NCI-H524 treated with DMSO at 0.1 percent for 48 hours (cell line): ENCODE data around the gene ZNF32.

Experiments used
- DNase-seq: peaks from one replicate; lab custom pipeline; 2025; lab: John Stamatoyannopoulos, UW

Gene ZNF32, protein sequence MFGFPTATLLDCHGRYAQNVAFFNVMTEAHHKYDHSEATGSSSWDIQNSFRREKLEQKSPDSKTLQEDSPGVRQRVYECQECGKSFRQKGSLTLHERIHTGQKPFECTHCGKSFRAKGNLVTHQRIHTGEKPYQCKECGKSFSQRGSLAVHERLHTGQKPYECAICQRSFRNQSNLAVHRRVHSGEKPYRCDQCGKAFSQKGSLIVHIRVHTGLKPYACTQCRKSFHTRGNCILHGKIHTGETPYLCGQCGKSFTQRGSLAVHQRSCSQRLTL

GRCh38 chr10:43648398-43649184 lies at the start of gene ZNF32:
TSS of gene ZNF32 (minus strand) at chr10:43648881. CDS start at chr10:43646133, 2,748 bp downstream.
- no peak for DNase-seq

DNA sequence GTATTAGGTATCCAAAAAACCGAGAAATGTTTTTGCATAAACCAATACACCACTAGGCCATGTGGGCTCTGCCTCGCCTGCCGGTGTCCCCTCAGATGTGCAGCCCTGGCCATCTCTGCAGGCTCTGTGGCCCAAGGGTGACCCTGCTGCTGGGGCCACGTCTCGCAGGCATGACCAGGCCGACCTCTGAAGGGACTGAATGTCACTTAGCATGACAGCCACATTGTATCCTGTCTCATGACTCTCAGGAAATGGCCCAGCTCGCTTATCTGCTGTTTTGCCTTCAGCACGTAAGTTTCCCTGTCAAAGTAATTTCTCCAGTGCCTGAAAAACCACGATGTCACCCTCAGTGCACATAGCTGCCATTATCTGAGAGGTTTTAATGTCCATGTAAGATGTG lies 49.5 kb upstream of the ZNF32 start:
- no peak for DNase-seq

GRCh38 chr10:43696909-43697483 lies 48.3 kb upstream of the ZNF32 start:
- DNase-seq: no peak

DNA sequence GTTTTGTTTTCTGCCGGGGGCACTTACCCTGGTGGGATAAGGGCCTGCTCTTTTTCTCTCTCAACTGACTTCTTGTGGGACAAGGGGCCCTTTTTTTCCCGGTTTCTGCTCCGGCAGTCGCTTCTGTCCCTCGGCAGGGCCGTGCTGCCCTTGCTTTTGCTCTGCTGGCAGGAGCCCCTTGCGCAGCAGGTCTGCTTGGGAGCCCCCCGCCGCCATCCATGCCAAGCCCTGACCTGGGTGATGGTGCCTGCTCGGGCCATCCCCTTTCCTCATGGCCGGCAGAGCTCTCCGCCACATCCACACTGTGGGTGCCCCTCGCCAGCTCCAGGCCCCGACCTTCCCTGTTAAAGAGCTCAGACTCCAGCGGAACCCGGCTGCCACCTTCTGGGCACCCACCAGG lies 47.0 kb upstream of the ZNF32 start:
- no peak for DNase-seq

DNA sequence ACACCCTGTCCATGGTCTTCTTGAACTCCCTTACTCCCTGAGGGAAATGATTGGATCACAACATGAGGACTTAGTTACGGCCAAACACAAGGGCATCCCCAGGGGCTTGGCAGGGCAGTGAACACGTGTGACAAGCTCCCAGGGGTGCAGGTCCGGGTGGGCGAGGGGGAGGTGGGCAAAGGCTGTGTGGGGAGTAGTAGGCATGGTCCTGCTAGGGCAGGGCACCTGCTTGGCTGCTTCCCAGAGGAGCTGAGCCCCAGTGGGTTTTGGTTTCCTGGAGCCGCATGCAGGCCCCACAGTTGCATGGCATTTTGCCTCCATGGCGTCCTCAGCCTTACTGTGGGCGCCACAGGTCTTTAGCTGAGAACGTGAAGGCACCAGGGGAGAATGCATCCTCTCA lies 46.6 kb upstream of the ZNF32 start:
- no peak for DNase-seq

- no peak for DNase-seq
Observed at GRCh38 chr10:43694526-43694925, 45.8 kb upstream of the ZNF32 start.

DNA sequence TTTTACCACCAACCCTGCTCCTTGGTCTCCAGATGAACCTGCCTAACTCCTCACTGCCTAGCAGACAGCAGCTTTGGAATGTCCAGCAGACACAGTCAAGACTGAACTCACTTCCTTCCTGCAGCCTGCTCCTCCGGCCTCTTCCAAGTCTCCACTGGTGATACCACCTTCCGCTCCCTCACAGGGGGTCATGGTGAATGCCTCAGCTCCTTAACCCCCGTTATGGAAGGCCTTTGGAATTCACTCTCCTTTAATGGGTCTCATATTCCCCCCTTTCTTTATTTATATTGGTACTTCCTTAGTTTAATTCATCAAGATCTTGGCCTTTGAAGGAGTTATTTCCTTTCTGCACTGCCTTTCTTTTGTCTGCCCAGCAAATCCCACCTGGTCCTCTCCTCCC lies 44.9 kb upstream of the ZNF32 start:
- DNase-seq: no peak

DNA sequence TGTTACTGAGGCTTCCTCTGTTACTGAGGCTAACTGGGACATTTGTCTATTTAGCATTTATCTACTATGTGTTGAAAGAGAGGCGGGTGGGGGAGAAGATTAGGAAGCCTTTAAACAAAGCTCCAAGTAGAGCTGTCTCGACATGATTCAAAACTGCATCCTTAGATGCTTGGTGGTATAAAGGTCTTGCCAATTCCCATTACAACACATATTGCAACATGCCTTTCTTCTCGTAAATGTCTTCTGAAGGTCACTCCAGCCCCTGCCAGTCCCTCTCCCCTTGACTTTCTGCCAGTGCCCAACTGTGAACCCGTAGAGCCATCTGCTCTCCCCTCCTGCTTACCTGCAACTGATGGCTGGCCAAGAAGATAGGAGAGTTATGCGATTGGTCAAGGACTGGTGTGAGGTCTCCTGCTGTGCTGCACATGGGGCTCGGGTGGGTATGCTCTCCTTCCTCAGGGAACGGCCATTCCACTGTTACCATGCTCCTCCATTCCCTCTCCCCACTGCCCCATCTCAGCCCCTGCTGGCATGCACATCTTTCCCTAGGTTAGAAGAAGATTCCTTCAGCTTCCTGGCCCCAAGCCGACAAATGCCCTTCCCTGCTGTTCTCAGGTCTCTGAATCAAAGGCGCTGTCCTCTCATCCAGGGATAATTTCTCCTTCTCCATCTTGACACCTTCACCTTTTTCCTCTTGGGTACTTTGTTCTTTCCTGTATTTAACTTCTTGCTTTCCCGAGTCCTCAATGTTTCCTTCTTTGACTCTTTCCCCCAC lies 43.6 kb upstream of the ZNF32 start:
- DNase-seq: no peak

DNA sequence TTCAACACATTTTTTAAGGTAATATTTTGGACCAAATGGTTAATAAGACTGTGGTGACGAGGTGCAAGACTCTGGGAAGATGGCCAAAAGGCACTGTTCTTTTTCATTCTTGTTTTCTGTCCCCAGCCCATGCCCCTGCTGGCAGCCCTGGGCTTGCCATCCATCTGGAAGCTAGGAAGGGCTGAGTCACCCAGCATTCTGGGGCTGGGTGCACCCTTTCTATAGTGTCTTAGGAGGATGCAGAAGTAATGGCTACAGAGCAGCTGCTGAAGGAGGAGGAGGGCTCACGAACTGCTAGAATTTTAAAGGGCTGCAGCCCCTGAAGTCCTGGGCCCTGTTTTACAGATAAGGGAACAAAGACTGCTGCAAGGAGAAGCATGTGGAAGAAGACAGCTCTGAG lies 42.8 kb upstream of the ZNF32 start:
- no peak for DNase-seq

DNA sequence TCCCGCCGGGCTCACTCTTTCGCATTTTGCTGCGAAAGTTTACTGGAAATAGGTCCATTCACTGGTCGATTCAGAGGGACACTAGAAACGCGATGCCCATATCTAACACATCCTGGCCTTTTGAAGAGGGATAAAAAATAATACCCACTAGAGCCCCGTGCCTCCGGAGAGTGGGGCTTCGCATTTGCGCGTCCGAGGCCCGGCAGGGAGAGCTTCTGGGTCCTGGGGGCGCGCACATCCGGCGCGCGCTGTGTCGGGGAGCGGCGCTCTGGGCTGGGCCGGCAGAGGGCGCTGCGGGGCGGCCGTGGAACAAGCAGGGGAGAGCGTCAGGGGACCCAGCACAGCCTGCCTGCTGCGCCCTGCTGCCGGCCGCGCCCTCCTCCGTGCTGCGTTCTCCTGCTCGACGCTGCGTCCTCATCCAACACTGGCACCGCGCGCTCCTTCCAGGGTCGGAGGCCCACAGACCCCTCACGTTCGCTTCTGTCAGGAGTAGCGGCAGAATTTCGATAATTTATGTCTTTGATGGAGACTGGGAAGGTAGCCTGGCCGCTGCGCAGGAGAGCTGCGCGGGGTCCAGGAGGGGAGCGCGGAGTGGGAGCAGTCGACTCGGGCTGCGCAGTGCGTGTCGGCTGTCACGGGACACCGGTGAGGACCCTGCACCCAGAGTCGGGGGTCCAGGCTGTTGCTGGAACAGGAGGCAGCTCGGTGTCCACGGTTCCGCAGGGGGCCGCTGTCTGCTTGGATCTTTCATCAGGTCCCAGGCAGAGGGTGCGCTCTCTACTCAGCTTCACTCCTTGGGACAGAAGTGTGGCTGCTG lies 41.5 kb upstream of the ZNF32 start:
- DNase-seq: peak; percentile 3

DNA sequence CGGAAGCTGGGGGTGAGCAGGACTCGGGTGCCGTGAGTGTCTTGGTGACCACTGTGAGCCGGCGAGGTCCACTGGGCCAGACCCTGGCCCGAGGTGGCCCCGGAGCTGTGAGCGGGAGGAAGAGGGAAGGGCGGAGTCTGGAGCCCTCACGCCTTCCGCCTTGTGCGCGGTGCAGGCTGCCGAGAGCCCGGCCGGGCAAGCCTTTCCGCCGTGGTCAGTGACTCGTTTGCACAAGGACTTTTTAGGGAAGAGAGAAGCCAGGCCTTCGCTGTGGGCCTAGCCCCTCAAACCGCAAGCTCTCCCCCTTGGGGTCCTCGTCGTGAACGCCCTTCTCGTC lies 40.9 kb upstream of the ZNF32 start:
- DNase-seq: no peak

DNA sequence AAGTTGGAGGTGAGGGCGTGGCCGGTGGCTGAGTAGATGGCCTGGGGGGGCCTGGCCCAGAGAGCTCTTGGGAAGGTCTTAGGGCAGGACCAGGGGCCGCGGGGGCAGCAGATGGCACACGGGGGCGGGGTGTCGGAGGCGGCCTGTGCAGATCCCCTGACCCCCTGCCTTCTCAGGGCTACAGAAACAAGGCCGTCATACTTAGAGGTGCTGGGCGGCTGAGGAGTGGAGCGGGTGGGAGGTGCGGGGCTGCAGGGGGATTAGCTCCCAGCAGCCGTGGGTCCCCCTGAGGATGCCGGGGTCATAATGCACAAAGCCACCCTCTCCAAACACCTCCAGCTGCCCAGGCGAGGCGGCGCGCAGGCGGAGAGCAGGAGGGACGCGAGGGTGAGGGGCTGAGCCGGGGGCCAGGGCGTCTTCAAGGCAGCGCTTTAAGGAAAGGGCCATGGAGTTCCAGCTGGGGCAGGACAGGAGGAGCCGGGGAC lies 40.4 kb upstream of the ZNF32 start:
- no peak for DNase-seq

DNA sequence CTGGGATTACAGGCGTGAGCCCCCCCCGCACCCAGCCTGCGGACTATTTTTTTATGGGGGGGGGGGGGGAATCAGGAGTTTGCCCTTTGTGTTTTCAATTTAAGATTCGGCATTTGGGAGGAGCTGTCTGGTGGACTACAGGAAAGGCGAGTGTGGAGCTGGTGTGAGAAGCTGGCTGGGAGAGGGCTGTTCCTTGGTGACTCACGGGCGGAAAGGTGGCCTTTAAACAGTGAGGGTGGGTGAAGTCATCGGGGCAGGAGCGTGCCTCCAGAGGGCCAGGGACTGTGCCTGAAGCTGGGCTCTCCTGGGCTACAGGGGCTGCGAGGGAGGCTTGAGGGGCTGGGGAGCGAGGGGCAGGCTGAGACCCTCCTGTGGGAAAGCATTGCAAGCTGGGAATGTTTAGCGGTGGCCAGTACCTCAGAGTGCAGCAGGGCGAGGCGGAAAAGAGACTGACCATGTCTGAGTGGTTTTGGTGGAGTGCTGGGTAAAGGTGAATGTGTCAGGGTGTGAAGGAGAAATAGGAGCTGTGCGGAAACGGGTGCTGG lies 39.7 kb upstream of the ZNF32 start:
- no peak for DNase-seq

DNA sequence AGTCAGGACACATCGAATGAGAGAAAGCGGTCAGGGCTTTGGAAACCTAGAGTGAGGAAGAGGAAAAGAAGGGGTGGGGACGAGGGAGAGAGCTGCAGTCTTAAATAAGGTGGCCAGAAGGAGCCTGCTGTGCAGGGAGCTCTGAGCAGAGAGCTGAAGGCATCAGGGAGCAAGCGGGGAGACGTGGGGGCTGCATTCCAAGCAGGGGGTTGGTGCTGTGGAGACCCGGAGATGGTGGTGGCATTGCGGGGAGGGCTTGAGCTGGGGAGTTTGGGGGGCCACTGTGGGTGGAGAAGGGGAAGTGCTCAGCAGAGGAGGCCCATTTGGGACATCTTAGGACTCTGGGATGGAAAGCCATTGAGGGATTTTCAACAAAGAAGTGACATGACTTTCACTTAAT lies 38.7 kb upstream of the ZNF32 start:
- DNase-seq: no peak

DNA sequence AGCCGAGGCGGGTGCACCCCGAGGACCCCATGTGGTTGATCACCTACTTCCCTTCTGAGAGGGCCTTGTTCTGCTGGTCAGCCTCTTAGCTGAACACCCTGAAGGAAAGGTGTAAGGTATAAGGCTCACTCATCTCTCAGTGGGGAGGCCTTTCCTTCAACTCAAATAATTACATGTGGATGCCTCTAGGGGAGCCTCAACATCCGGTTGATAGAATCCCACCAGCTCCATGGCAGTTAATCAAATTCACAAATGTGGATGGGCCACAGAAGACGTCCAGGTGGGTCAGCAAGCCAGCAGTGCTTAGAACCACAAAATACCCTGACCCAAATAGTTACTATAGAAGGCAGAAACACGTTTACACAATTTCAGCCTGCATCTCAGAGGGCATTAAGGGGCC lies 37.7 kb upstream of the ZNF32 start:
- DNase-seq: no peak

- DNase-seq: no peak
Observed at GRCh38 chr10:43685744-43686143, 37.1 kb upstream of the ZNF32 start.

DNA sequence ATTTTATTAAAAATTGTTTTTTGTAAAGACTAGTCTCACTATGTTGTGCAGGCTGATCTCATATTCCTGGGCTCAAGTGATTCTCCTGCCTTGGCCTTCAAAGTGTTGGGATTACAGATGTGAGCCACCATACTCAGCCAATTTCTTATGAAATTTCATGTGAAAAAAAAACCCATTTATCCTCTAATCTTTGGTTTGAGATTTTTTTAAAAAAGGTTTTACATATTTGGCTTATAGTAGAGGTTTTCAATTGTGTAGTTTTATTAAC lies 35.5 kb upstream of the ZNF32 start:
- DNase-seq: no peak

DNA sequence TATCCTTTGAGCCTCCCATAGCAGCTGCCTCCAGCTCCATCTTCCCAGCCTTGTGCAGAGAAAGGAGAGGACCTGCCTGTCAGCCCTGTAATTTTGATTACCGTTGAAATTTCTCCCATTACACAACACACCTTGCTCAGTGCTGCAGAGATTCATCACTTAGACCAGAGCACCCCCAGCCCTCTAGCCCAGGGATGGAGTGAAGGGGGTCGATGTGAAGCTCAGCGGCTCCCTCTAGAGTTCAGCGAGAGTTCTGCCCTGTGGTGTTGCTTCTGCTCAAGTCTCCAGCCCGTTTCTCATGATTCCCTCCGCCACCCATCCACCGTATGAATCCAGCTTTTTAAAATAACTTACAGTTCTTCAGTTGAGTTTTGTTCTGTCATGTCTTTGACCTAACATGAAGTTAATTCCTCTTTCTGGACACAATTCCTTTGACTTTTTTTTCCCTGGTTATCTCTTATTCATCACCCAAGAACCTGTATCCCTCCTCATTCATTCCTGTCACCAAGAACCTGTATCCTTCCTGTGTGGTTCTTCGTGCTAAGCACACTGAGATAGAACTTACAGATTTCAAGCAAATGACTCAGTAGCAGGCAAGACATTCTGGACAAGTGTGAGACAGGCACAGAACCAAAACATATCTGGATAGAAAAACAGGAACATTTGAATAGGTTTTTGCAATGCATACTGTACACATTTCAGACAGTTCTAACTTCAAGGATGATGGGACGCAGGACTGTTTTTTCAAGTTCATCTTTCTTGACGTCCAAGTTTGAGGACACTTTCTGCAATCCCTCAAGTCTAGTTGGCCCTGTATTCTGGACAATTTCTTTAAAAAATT lies 35.0 kb upstream of the ZNF32 start:
- DNase-seq: no peak

DNA sequence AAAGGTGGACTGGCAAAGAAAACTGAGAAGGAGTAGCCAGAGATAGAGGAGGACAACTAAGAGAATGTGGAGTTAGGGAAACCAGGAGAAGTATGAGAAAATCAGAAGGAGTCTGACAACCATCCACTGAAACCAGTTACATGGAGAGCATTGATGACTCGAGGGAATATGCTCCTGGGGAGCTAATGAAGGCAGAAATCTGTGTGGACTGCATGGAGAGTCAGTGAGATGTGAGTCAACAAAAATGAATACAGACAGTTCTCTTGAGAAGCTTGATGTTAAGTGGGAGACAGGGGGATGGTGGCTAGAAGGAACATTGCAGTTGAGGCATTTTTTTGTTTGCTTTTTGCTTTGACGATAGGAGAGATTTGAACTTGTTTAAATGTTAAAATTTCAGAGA lies 34.3 kb upstream of the ZNF32 start:
- DNase-seq: no peak

DNA sequence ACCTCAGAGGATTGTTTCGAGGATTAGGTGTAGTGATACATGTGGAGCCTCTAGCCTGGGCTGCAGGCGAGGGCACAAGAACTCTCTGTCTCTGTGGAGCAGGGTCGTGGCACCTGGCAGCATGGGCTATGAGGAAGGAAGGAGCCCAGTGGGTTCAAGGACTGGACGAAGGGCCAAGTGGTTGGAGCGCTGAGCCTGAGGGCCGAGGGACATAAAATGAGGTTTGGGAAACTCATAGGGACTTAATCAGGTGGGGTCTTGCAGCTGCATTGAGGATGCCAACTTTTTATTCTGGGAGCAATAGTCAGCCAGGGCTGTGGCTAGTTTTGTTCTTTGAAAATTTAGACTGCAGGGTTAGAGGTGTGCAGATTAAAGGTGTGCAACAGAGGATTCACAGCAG lies 33.0 kb upstream of the ZNF32 start:
- no peak for DNase-seq

DNA sequence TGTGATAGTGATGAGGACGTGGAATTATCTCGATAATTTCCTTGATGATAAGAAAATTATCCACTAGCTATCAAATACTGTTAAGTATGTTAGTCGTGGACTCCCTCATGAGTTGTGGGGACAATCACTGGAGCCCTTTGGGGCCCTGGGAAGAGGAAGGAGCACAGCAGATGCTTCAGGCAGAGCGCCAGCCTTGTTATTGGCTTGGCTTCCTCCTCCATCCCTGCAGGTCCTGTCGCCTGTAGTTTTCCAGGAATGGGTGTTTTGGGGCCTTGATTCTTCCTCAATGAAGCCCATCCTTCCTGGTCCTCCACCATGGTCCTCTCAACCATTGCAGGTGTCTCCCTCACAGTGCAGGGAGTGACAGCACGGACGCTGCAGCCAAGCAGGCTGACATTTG lies 32.5 kb upstream of the ZNF32 start:
- no peak for DNase-seq
